Mucosa of descending colon (tissue), 3 donors: ENCODE measurements around the gene PRRG3. TPM values are rescaled to one million over a fixed set of nuclear protein-coding genes. Genes with fewer than 3 reads are reported as not detected.
A peak's percentile ranks its signal among the peaks of the same experiment; 100 is the strongest.

Source experiments
- ATAC-seq: fragments of 200-7000 bp; cut with Tn5 transposase; one replicate; pipeline ENCODE4 v1.9.1; 2020; ENCODE audit warnings: mild to moderate bottlenecking, moderate library complexity
- DNase-seq, 3 donors: peaks; one replicate each; pipeline ENCODE4 v3.0.0-alpha.2; 2020
- H3K36me3 ChIP-seq: fragments of 200-600 bp; one replicate; pipeline ENCODE4 v1.8.0; 2021; ENCODE audit warnings: low read depth, mild to moderate bottlenecking
- H3K4me1 ChIP-seq: fragments of 200-600 bp; one replicate; pipeline ENCODE4 v1.8.0; 2021; ENCODE audit warnings: low read depth, mild to moderate bottlenecking
- H3K4me3 ChIP-seq: fragments of 200-600 bp; one replicate; pipeline ENCODE4 v1.8.0; 2021; ENCODE audit warnings: mild to moderate bottlenecking
- H3K9me3 ChIP-seq: fragments of 200-600 bp; one replicate; pipeline ENCODE4 v1.8.0; 2021; ENCODE audit warnings: mild to moderate bottlenecking
- CTCF ChIP-seq: fragments of 200-600 bp; IDR thresholded peaks from one replicate; pipeline ENCODE4 v1.8.0; 2022; ENCODE audit warnings: antibody characterized with exemption, mild to moderate bottlenecking
- intact Hi-C, 2 donors: fragments of 100-400 bp; cut with DNase I in 1 of 2; cut with micrococcal nuclease in 1 of 2; formaldehyde crosslinking; loops; one replicate each; pipeline versions ENCODE4 v1.11.0 to v1.11.1; 2022; cut with DNase I, micrococcal nuclease
- total RNA-seq, 3 donors: library from RNA; stranded (reverse); fragmentation: NEBNext Ultra II Directional in 2 of 3; extraction: Animal tissue kit (Norgen Biotek cat#: 25700) in 2 of 3; gene quantifications; one replicate each; pipeline versions ENCODE4 v1.2.1 to v1.2.4, GENCODE V29; 2021 to 2023
- donor health status: DM: no; HTN: no; CAD: no; lungs with moderate emphysema.
- donor health status: DM: no; HTN: no; CAD: no.
- donor health status: DM: no; HTN: yes; CAD: no.

Gene PRRG3
- total RNA-seq, 3 donors from 2014 or later: 0.06 to 2.8 (median 0.22) TPM

- no peak for TF ChIP-seq CTCF
- Histone ChIP-seq H3K9me3 (no peaks in the 10 kb centered on the region), H3K36me3 (no peaks in the 10 kb centered on the region), H3K4me1 (no peaks in the 10 kb centered on the region), H3K4me3 (no peak overlapping the region)
- intact Hi-C loops: no loop called here
- no peak for DNase-seq
- no peak for ATAC-seq
Observed at GRCh38 chrX:151710457-151710856, 15.2 kb downstream of the PRRG3 start.

- Histone ChIP-seq H3K36me3 (no peaks in the 10 kb centered on the region), H3K4me3 (no peak overlapping the region), H3K9me3 (no peaks in the 10 kb centered on the region), H3K4me1 (no peaks in the 10 kb centered on the region)
- no peak for TF ChIP-seq CTCF
- intact Hi-C loops: no loop called here
- DNase-seq (no peak), ATAC-seq (peak; percentile 9)
Observed at GRCh38 chrX:151711154-151711553, 15.9 kb downstream of the PRRG3 start.

- TF ChIP-seq CTCF: no peak
- H3K9me3 ChIP-seq: no peaks in the 10 kb centered on the region
- no peak overlapping the region for H3K4me3 ChIP-seq
- DNase-seq (no peak), ATAC-seq (peak; percentile 57)
- intact Hi-C loops: no loop called here
- no peaks in the 10 kb centered on the region for H3K4me1 ChIP-seq
- H3K36me3 ChIP-seq: no peaks in the 10 kb centered on the region
Observed at GRCh38 chrX:151711787-151712186, 16.5 kb downstream of the PRRG3 start.

GRCh38 chrX:151712253-151712652 is 17.0 kb downstream of the PRRG3 start:
- no peaks in the 10 kb centered on the region for H3K4me1 ChIP-seq
- no peaks in the 10 kb centered on the region for H3K9me3 ChIP-seq
- ATAC-seq: no peak
- H3K4me3 ChIP-seq: no peak overlapping the region
- no peaks in the 10 kb centered on the region for H3K36me3 ChIP-seq
- DNase-seq: no peak
- no peak for TF ChIP-seq CTCF
- intact Hi-C loops: no loop called here

- ATAC-seq (peak; percentile 30), DNase-seq (no peak)
- intact Hi-C loops: no loop called here
- H3K36me3 ChIP-seq: no peaks in the 10 kb centered on the region
- H3K4me3 ChIP-seq: no peak overlapping the region
- no peaks in the 10 kb centered on the region for H3K4me1 ChIP-seq
- TF ChIP-seq CTCF: no peak
- no peaks in the 10 kb centered on the region for H3K9me3 ChIP-seq
Observed at GRCh38 chrX:151713849-151714248, 18.6 kb downstream of the PRRG3 start.

GRCh38 chrX:151714362-151714761 is 19.1 kb downstream of the PRRG3 start:
- intact Hi-C loops: no loop called here
- DNase-seq (no peak), ATAC-seq (no peak)
- H3K4me1 ChIP-seq: no peaks in the 10 kb centered on the region
- no peaks in the 10 kb centered on the region for H3K36me3 ChIP-seq
- H3K4me3 ChIP-seq: no peak overlapping the region
- no peaks in the 10 kb centered on the region for H3K9me3 ChIP-seq
- TF ChIP-seq CTCF: no peak
